HEK293 (cell line): ENCODE data around the gene CALHM4.

ENCODE experiments used
- CTCF ChIP-seq: fragments of 450-650 bp; formaldehyde crosslinking; IDR thresholded peaks from 2 replicates; pipeline ENCODE4 v1.5.1; 2016; ENCODE audit warnings: missing biosample characterization, missing genetic modification characterization
- GLI2 ChIP-seq: fragments of 450-650 bp; formaldehyde crosslinking; IDR thresholded peaks from 2 replicates; pipeline ENCODE4; 2017; ENCODE audit warnings: missing biosample characterization, missing genetic modification characterization, low read depth, borderline replicate concordance
- IKZF3 ChIP-seq: fragments of 450-650 bp; IDR thresholded peaks from 2 replicates; pipeline ENCODE4 v1.5.0; 2018; ENCODE audit warnings: missing biosample characterization, mild to moderate bottlenecking, missing genetic modification characterization, moderate library complexity
- MYNN ChIP-seq: fragments of 450-650 bp; formaldehyde crosslinking; IDR thresholded peaks from 2 replicates; pipeline ENCODE4 v1.5.1; 2016; ENCODE audit warnings: missing biosample characterization, missing genetic modification characterization, borderline replicate concordance
- OVOL3 ChIP-seq: fragments of 450-650 bp; formaldehyde crosslinking; IDR thresholded peaks from 2 replicates; pipeline ENCODE4 v1.5.1; 2016; ENCODE audit warnings: missing biosample characterization, missing genetic modification characterization
- PRDM1 ChIP-seq: fragments of 450-650 bp; formaldehyde crosslinking; IDR thresholded peaks from 2 replicates; pipeline ENCODE4; 2016; ENCODE audit warnings: missing biosample characterization, missing genetic modification characterization
- PRDM10 ChIP-seq: fragments of 450-650 bp; formaldehyde crosslinking; IDR thresholded peaks from 2 replicates; pipeline ENCODE4 v1.5.1; 2016; ENCODE audit warnings: missing biosample characterization, missing genetic modification characterization
- PRDM4 ChIP-seq: fragments of 450-650 bp; formaldehyde crosslinking; IDR thresholded peaks from 2 replicates; pipeline ENCODE4 v1.5.1; 2017; ENCODE audit warnings: missing biosample characterization, missing genetic modification characterization
- REPIN1 ChIP-seq: fragments of 450-650 bp; formaldehyde crosslinking; IDR thresholded peaks from 2 replicates; pipeline ENCODE4 v1.5.1; 2017; ENCODE audit warnings: missing biosample characterization, missing genetic modification characterization, low read depth
- SP7 ChIP-seq: fragments of 450-650 bp; formaldehyde crosslinking; IDR thresholded peaks from 2 replicates; pipeline ENCODE4 v1.5.1; 2016; ENCODE audit warnings: missing biosample characterization, missing genetic modification characterization
- TCF7L2 ChIP-seq: IDR thresholded peaks from 2 replicates; pipeline ENCODE4 v1.6.1; 2011; ENCODE audit warnings: low read depth, mild to moderate bottlenecking, inconsistent platforms, low read length, moderate library complexity, borderline replicate concordance
- TRIM28 ChIP-seq: IDR thresholded peaks from 2 replicates; pipeline ENCODE4 v1.6.1; 2011; ENCODE audit warnings: low read length, control low read depth, borderline replicate concordance
- TSHZ1 ChIP-seq: fragments of 450-650 bp; formaldehyde crosslinking; IDR thresholded peaks from 2 replicates; pipeline ENCODE4 v1.5.1; 2016; ENCODE audit warnings: missing biosample characterization, missing genetic modification characterization, borderline replicate concordance
- ZBTB17 ChIP-seq: fragments of 450-650 bp; formaldehyde crosslinking; IDR thresholded peaks from 2 replicates; pipeline ENCODE4 v1.5.1; 2016; ENCODE audit warnings: missing biosample characterization, missing genetic modification characterization
- ZNF114 ChIP-seq: fragments of 450-650 bp; formaldehyde crosslinking; IDR thresholded peaks from 2 replicates; pipeline ENCODE4 v1.5.0; 2017; ENCODE audit warnings: missing biosample characterization, missing genetic modification characterization
- ZNF366 ChIP-seq: fragments of 450-650 bp; formaldehyde crosslinking; conservative IDR thresholded peaks from 2 replicates; pipeline ENCODE4 v1.5.1; 2016; ENCODE audit warnings: missing biosample characterization, missing genetic modification characterization
- ZNF449 ChIP-seq: fragments of 450-650 bp; formaldehyde crosslinking; IDR thresholded peaks from 2 replicates; pipeline ENCODE4 v1.5.1; 2017; ENCODE audit warnings: missing biosample characterization, mild to moderate bottlenecking, missing genetic modification characterization, moderate library complexity
- ZNF580 ChIP-seq: fragments of 450-650 bp; formaldehyde crosslinking; IDR thresholded peaks from 2 replicates; pipeline ENCODE4 v1.5.1; 2016; ENCODE audit warnings: missing biosample characterization, missing genetic modification characterization
- ZNF629 ChIP-seq: fragments of 450-650 bp; formaldehyde crosslinking; IDR thresholded peaks from 2 replicates; pipeline ENCODE4 v1.5.1; 2017; ENCODE audit warnings: missing biosample characterization, missing genetic modification characterization
- ZNF677 ChIP-seq: fragments of 450-650 bp; IDR thresholded peaks from 2 replicates; pipeline ENCODE4 v1.5.0; 2018; ENCODE audit warnings: missing biosample characterization, mild to moderate bottlenecking, missing genetic modification characterization, moderate library complexity
- ZNF707 ChIP-seq: fragments of 450-650 bp; formaldehyde crosslinking; IDR thresholded peaks from 2 replicates; pipeline ENCODE4 v1.5.1; 2016; ENCODE audit warnings: missing biosample characterization, missing genetic modification characterization
- ZNF747 ChIP-seq: fragments of 450-650 bp; formaldehyde crosslinking; IDR thresholded peaks from 2 replicates; pipeline ENCODE4 v1.5.1; 2016; ENCODE audit warnings: missing biosample characterization, missing genetic modification characterization
- ZNF830 ChIP-seq: fragments of 450-650 bp; IDR thresholded peaks from 2 replicates; pipeline ENCODE4 v1.5.0; 2018; ENCODE audit warnings: missing biosample characterization, missing genetic modification characterization, low read depth, mild to moderate bottlenecking, moderate library complexity
- ZSCAN30 ChIP-seq: fragments of 450-650 bp; IDR thresholded peaks from 2 replicates; pipeline ENCODE4 v1.5.1; 2018; ENCODE audit warnings: missing biosample characterization, mild to moderate bottlenecking, missing genetic modification characterization, moderate library complexity

Gene CALHM4

GRCh38 chr6:116530436-116530835 is 23.1 kb upstream of the CALHM4 start (continued):
- TF ChIP-seq PRDM4 (tag by site-specific recombination) (peak; percentile 24; the same call in 1 of the 2 replicates), PRDM1 (tag by site-specific recombination) (no peak), TCF7L2 (peak; percentile 97), TRIM28 (peak; percentile 90; the same call in 1 of the 2 replicates), IKZF3 (tag by site-specific recombination) (peak; percentile 75; the same call in 1 of the 2 replicates), OVOL3 (peak; percentile 72), ZNF830 (tag by site-specific recombination) (no peak), PRDM10 (tag by site-specific recombination) (0 out of 2 replicates have a peak, but pooled peaks have one; percentile 18), ZNF629 (tag by site-specific recombination) (peak; percentile 77), ZSCAN30 (tag by site-specific recombination) (peak; percentile 55; the same call in 1 of the 2 replicates), ZNF114 (tag by site-specific recombination) (no peak), ZNF580 (tag by site-specific recombination) (peak; percentile 17; the same call in 1 of the 2 replicates), ZNF747 (no peak), REPIN1 (tag by site-specific recombination) (0 out of 2 replicates have a peak, but pooled peaks have one; percentile 39), CTCF (tag by site-specific recombination) (no peak), MYNN (tag by site-specific recombination) (peak; percentile 70; the same call in 1 of the 2 replicates), TSHZ1 (tag by site-specific recombination) (peak; percentile 82; the same call in 1 of the 2 replicates), ZNF677 (tag by site-specific recombination) (no peak), ZNF707 (tag by site-specific recombination) (no peak), ZNF449 (tag by site-specific recombination) (peak; percentile 37; the same call in 1 of the 2 replicates), ZNF366 (tag by site-specific recombination) (peak; percentile 30; the same call in 1 of the 2 replicates), ZBTB17 (tag by site-specific recombination) (peak; percentile 60; the same call in 1 of the 2 replicates), SP7 (tag by site-specific recombination) (peak; percentile 38; the same call in 1 of the 2 replicates), GLI2 (tag by site-specific recombination) (peak; percentile 75; the same call in 1 of the 2 replicates)
